ENCODE results near the gene HNRNPU. TPM values are rescaled to one million over a fixed set of nuclear protein-coding genes. Genes with fewer than 3 reads are reported as not detected.
A peak's percentile ranks its signal among the peaks of the same experiment; 100 is the strongest.

HNRNPU gene
- polyA plus RNA-seq, 2 of the 4 experiments (the other 2 are of a cell fraction), result 449 to 529 TPM

GRCh38 chr1:244862699-244863490, 1.4 kb downstream of the HNRNPU start:
- no peak for FAIRE-seq
- Histone ChIP-seq H3K4me1 (peaks cover 52% of the 10 kb centered on the region), H3K4me3 (peak overlapping the region; percentile 100), H3K27ac (peak overlapping the region; percentile 96 to 100), H3K9me3 (no peaks in the 10 kb centered on the region), H3K4me2 (peak overlapping the region; percentile 88)
- DNase-seq (ENCODE audit: low read depth in 1 of 2, low spot score in 1 of 2), result peak; percentile 69 to 96
- peak; percentile 64 to 69 for ATAC-seq
- ChIA-PET CTCF (interaction anchor here (1.0 to 3.9 kb wide), 7 partner anchors 13 to 179 kb away, joined by 3 to 28 read pairs (median 4); partner anchors contain the start of gene COX20), POLR2A (interaction anchor here (0.6 to 5.5 kb wide), 9 partner anchors 28 to 478 kb away, joined by 3 to 102 read pairs (median 4); partner anchors contain the start of gene COX20)
- WGBS (ENCODE audit: missing lambda C conversion rate), result under 1% methylated on average over 26 of the region's 87 CpGs
- TF ChIP-seq POLR2A (IDR thresholded peaks at IDR 0.05; ENCODE audit: low read length), result no peak; the same call in 1 of the 2 replicates
- TF ChIP-seq CHD4 (IDR thresholded peaks at IDR 0.05; ENCODE audit: borderline replicate concordance), result no peak
- no peak for TF ChIP-seq EHF (CRISPR knock-in tag; IDR thresholded peaks at IDR 0.05)
- no peak for TF ChIP-seq FOSB (CRISPR knock-in tag; IDR thresholded peaks at IDR 0.05)
- no peak for TF ChIP-seq ZSCAN20 (CRISPR knock-in tag; IDR thresholded peaks at IDR 0.05)
- TF ChIP-seq MAX (IDR thresholded peaks at IDR 0.05), result peak; percentile 95
- no peak for TF ChIP-seq PHF8 (IDR thresholded peaks at IDR 0.05; ENCODE audit: borderline replicate concordance, low read depth)
- TF ChIP-seq MAFK (IDR thresholded peaks at IDR 0.05; ENCODE audit: partially characterized antibody), result no peak
- no peak for TF ChIP-seq RNF2 (IDR thresholded peaks at IDR 0.05; ENCODE audit: borderline replicate concordance, low read depth)
- TF ChIP-seq CBX2 (IDR thresholded peaks at IDR 0.05; ENCODE audit: borderline replicate concordance, low read depth), result no peak
- no peak for TF ChIP-seq MAZ (IDR thresholded peaks at IDR 0.05; ENCODE audit: borderline replicate concordance, low read depth, low read length)
- no peak for TF ChIP-seq SREBF2 (IDR thresholded peaks at IDR 0.05)
- no peak for TF ChIP-seq HOXA7 (CRISPR knock-in tag; IDR thresholded peaks at IDR 0.05)
- no peak for TF ChIP-seq KDM5A (IDR thresholded peaks at IDR 0.05)
- TF ChIP-seq JUN (IDR thresholded peaks at IDR 0.05), result peak; percentile 65 to 95; a peak in 4 of 5 replicates
- no peak for TF ChIP-seq NR3C1 (IDR thresholded peaks at IDR 0.05)
- no peak for TF ChIP-seq ESRRA (IDR thresholded peaks at IDR 0.05; ENCODE audit: borderline replicate concordance, low read length)
- TF ChIP-seq CTCF (IDR thresholded peaks at IDR 0.05), result no peak
- no peak for TF ChIP-seq JUNB (IDR thresholded peaks at IDR 0.05)
- TF ChIP-seq GATA3 (IDR thresholded peaks at IDR 0.05; ENCODE audit: borderline replicate concordance), result peak; percentile 66
- TF ChIP-seq MYC (IDR thresholded peaks at IDR 0.05; ENCODE audit: borderline replicate concordance, low read length), result peak; percentile 97
- peak; percentile 59 for TF ChIP-seq E2F6 (IDR thresholded peaks at IDR 0.05; ENCODE audit: borderline replicate concordance, low read depth)
- TF ChIP-seq HOXB5 (CRISPR knock-in tag; IDR thresholded peaks at IDR 0.05), result no peak
- no peak; the same call in 1 of the 2 replicates for TF ChIP-seq POLR2AphosphoS2 (conservative IDR thresholded peaks at IDR 0.05; ENCODE audit: low read length)
- peak in 1 of 2 experiments; percentile 48; a peak in 1 of 5 replicates for TF ChIP-seq EP300 (IDR thresholded peaks at IDR 0.05)
- 0 out of 2 replicates have a peak, but pooled peaks have one; percentile 4 for TF ChIP-seq TFCP2L1 (CRISPR knock-in tag; IDR thresholded peaks at IDR 0.05)
- TF ChIP-seq RCOR1 (IDR thresholded peaks at IDR 0.05; ENCODE audit: low read depth, low read length), result no peak
- TF ChIP-seq ATOH8 (CRISPR knock-in tag; IDR thresholded peaks at IDR 0.05; ENCODE audit: low read depth), result 0 out of 2 replicates have a peak, but pooled peaks have one; percentile 29
- TF ChIP-seq SMC3 (IDR thresholded peaks at IDR 0.05), result no peak; the same call in 2 of the 3 replicates
- TF ChIP-seq KDM1A (IDR thresholded peaks at IDR 0.05; ENCODE audit: low read depth), result no peak
- TF ChIP-seq HEYL (CRISPR knock-in tag; IDR thresholded peaks at IDR 0.05), result no peak
- TF ChIP-seq ZC3H11A (IDR thresholded peaks at IDR 0.05), result no peak
- no peak for TF ChIP-seq TP53 (CRISPR knock-in tag; IDR thresholded peaks at IDR 0.05)
- 0 out of 2 replicates have a peak, but pooled peaks have one; percentile 32 for TF ChIP-seq RARB (CRISPR knock-in tag; IDR thresholded peaks at IDR 0.05)
- no peak for TF ChIP-seq RFX5 (IDR thresholded peaks at IDR 0.05)
- TF ChIP-seq NFE2L2 (conservative IDR thresholded peaks at IDR 0.05; ENCODE audit: low read length), result no peak

Measured in A549 (cell line).